ENCODE results near the gene RALGPS1. TPM values are rescaled to one million over a fixed set of nuclear protein-coding genes. Genes with fewer than 3 reads are reported as not detected.
A peak's percentile ranks its signal among the peaks of the same experiment; 100 is the strongest.

Gene RALGPS1
- polyA plus RNA-seq, 1 of the 3 experiments (the other 2 are of a cell fraction), result 3.9 TPM

DNA sequence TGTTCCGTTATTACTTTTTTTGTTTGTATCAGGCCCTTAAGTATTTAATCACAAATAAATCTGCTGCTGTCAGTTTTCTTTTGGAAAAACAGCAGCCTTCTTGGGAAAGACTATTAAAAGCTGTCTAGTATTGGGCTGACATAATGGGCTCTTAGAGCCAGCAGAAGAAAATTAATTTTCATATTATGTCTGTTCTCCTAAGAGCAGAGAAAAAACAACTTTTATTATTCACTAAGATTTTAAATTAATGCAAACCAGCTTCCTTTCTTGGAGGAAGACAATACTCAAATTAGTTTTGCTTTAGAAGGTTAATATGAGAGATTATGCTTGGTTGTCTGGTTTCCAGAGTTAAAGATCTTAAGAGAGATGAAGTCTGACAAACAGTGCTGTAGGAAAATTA lies 319.4 kb downstream of the RALGPS1 start:
- 53% methylated on average over 1 of the region's 1 CpG for WGBS (ENCODE audit: low lambda C conversion rate)
- TF ChIP-seq, protein P1, sequence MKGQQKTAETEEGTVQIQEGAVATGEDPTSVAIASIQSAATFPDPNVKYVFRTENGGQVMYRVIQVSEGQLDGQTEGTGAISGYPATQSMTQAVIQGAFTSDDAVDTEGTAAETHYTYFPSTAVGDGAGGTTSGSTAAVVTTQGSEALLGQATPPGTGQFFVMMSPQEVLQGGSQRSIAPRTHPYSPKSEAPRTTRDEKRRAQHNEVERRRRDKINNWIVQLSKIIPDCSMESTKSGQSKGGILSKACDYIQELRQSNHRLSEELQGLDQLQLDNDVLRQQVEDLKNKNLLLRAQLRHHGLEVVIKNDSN (IDR thresholded peaks at IDR 0.05; ENCODE audit: borderline replicate concordance, low read depth), result no peak
- 0 out of 2 replicates have a peak, but pooled peaks have one; percentile 6 for TF ChIP-seq GATA2 (CRISPR knock-in tag; IDR thresholded peaks at IDR 0.05)
- no peaks in the 10 kb centered on the region for H3K36me3 ChIP-seq (replicated peaks in 1 of 2; ENCODE audit: control insufficient read depth in 1 of 2, insufficient read depth in 2 of 2, low read length in 1 of 2)
- peak overlapping the region; percentile 43 to 78; a peak in 3 of 4 replicates for H3K27ac ChIP-seq (ENCODE audit: low read depth in 2 of 2, low read length in 1 of 2)
- no peak overlapping the region for H3K4me3 ChIP-seq (ENCODE audit: low read depth in 2 of 2, low read length in 1 of 2)
- no peaks in the 10 kb centered on the region for H3K9me3 ChIP-seq
- ChIA-PET CTCF (interaction anchor here (1.0 to 1.5 kb wide), 2 partner anchors 10 to 11 kb away, joined by 3 to 4 read pairs; no protein-coding TSS in a partner anchor), POLR2A (no interaction called here)
- H3K79me2 ChIP-seq (ENCODE audit: insufficient read depth), result no peaks in the 10 kb centered on the region
- no peak overlapping the region; the same call in 1 of the 2 replicates for H3K4me2 ChIP-seq
- no peak overlapping the region for H2AFZ ChIP-seq (ENCODE audit: low read depth)
- no peaks in the 10 kb centered on the region for H3K27me3 ChIP-seq (ENCODE audit: insufficient read depth)
- peaks cover 7 to 13% of the 10 kb centered on the region in 2 experiments; a peak in 2 of 4 replicates for H3K4me1 ChIP-seq (ENCODE audit: control insufficient read depth in 1 of 2, insufficient read depth in 2 of 2, low read depth in 1 of 2, low read length in 1 of 2)
- no peaks in the 10 kb centered on the region for H3F3A ChIP-seq (replicated peaks; ENCODE audit: insufficient read depth)
- no peak for DNase-seq
- H3K9ac ChIP-seq, result no peak overlapping the region
- no peaks in the 10 kb centered on the region for H4K20me1 ChIP-seq (ENCODE audit: insufficient read depth)
- H3K9me2 ChIP-seq, result no peaks in the 10 kb centered on the region

DNA sequence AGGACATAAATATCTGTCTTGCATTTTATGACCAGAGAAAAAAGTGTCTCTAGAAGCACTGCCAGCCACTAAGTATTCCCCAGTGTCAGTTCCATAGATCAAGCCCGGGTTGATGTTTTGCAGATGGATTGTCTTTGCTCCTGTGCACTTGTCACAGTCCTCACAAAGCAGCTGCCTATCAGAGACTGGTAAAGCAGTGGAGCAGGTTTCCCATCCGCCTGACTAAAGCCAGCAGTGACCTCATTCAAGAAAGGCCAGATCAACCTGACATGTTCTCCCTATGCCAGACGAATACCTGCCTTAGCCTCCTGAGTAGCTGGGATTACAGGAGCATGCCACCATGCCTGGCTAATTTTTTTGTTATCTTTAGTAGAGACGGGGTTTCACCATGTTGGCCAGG lies 323.2 kb downstream of the RALGPS1 start:
- Histone ChIP-seq H3K79me2 (ENCODE audit: insufficient read depth) (no peaks in the 10 kb centered on the region), H3K36me3 (replicated peaks in 1 of 2; ENCODE audit: control insufficient read depth in 1 of 2, insufficient read depth in 2 of 2, low read length in 1 of 2) (no peaks in the 10 kb centered on the region), H3K4me2 (no peak overlapping the region), H3K9me2 (no peaks in the 10 kb centered on the region), H4K20me1 (ENCODE audit: insufficient read depth) (no peaks in the 10 kb centered on the region), H3K27me3 (ENCODE audit: insufficient read depth) (no peaks in the 10 kb centered on the region), H3K4me1 (ENCODE audit: control insufficient read depth in 1 of 2, insufficient read depth in 2 of 2, low read depth in 1 of 2, low read length in 1 of 2) (peaks cover 7 to 13% of the 10 kb centered on the region in 2 experiments; a peak in 2 of 4 replicates), H2AFZ (ENCODE audit: low read depth) (no peak overlapping the region), H3K9me3 (no peaks in the 10 kb centered on the region), H3K9ac (no peak overlapping the region), H3F3A (replicated peaks; ENCODE audit: insufficient read depth) (peaks cover 2% of the 10 kb centered on the region), H3K4me3 (ENCODE audit: low read depth in 2 of 2, low read length in 1 of 2) (no peak overlapping the region), H3K27ac (ENCODE audit: low read depth in 2 of 2, low read length in 1 of 2) (no peak overlapping the region)
- ChIA-PET POLR2A (interaction anchor here (1.0 kb wide), 1 partner anchor 14 kb away, joined by 3 read pairs; no protein-coding TSS in a partner anchor), CTCF (interaction anchor here (1.3 to 1.5 kb wide), 2 partner anchors 23 to 111 kb away, joined by 4 to 5 read pairs; no protein-coding TSS in a partner anchor)
- TF ChIP-seq TAF1 (IDR thresholded peaks at IDR 0.05; ENCODE audit: borderline replicate concordance, low read depth, low read length) (no peak), SIN3A (IDR thresholded peaks at IDR 0.05; ENCODE audit: borderline replicate concordance, low read depth, low read length) (no peak), NFIC (IDR thresholded peaks at IDR 0.05; ENCODE audit: borderline replicate concordance) (no peak), NRF1 (IDR thresholded peaks at IDR 0.05; ENCODE audit: low read depth, low read length) (no peak), FOSL2 (IDR thresholded peaks at IDR 0.05; ENCODE audit: borderline replicate concordance, low read depth) (no peak)
- no peak for DNase-seq
- WGBS (ENCODE audit: low lambda C conversion rate), result 91% methylated on average over 4 of the region's 4 CpGs

DNA sequence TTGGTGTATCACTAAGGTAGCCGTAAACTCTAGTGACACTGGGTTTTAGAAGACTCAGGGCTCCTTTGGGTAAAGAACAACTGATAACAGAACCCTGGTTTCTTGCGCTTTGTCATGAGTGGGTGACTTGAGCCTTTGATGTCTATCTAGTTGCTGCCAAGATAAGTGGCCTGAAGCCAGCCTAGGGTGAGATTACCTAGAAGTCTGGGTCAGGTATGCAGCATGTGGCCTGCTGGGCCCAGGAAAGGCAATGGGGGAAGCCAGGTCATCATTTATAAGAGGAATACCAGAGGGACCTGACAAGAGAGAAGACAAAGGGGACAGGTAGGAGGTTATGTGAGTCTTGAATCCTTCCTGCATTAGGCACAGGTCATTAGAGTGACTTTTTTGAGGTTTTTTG lies 326.8 kb downstream of the RALGPS1 start:
- no peak overlapping the region for H3K27ac ChIP-seq (ENCODE audit: low read depth in 2 of 2, low read length in 1 of 2)
- no peak overlapping the region for H3K4me3 ChIP-seq (ENCODE audit: low read depth in 2 of 2, low read length in 1 of 2)
- no peak for TF ChIP-seq RFX5 (IDR thresholded peaks at IDR 0.05; ENCODE audit: low read length)
- no peak for TF ChIP-seq JUND (IDR thresholded peaks at IDR 0.05)
- no peak for TF ChIP-seq FOSL2 (IDR thresholded peaks at IDR 0.05; ENCODE audit: borderline replicate concordance, low read depth)
- TF ChIP-seq, protein P2, sequence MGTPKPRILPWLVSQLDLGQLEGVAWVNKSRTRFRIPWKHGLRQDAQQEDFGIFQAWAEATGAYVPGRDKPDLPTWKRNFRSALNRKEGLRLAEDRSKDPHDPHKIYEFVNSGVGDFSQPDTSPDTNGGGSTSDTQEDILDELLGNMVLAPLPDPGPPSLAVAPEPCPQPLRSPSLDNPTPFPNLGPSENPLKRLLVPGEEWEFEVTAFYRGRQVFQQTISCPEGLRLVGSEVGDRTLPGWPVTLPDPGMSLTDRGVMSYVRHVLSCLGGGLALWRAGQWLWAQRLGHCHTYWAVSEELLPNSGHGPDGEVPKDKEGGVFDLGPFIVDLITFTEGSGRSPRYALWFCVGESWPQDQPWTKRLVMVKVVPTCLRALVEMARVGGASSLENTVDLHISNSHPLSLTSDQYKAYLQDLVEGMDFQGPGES (IDR thresholded peaks at IDR 0.05; ENCODE audit: low read depth, low read length), result no peak
- no peak for TF ChIP-seq EZH2phosphoT487 (IDR thresholded peaks at IDR 0.05; ENCODE audit: borderline replicate concordance, low read depth)
- H3K9ac ChIP-seq, result no peak overlapping the region
- no peak overlapping the region for H3K4me2 ChIP-seq
- no peaks in the 10 kb centered on the region for H3K9me2 ChIP-seq
- H3K4me1 ChIP-seq (ENCODE audit: control insufficient read depth in 1 of 2, insufficient read depth in 2 of 2, low read depth in 1 of 2, low read length in 1 of 2), result peaks cover 0 to 9% of the 10 kb centered on the region in 2 experiments; a peak in 1 of 4 replicates
- no peaks in the 10 kb centered on the region for H4K20me1 ChIP-seq (ENCODE audit: insufficient read depth)
- no peaks in the 10 kb centered on the region for H3K27me3 ChIP-seq (ENCODE audit: insufficient read depth)
- ChIA-PET CTCF (no interaction called here), POLR2A (no interaction called here)
- DNase-seq, result no peak
- H3K79me2 ChIP-seq (ENCODE audit: insufficient read depth), result no peaks in the 10 kb centered on the region
- H3F3A ChIP-seq (replicated peaks; ENCODE audit: insufficient read depth), result peaks cover 2% of the 10 kb centered on the region
- peaks cover 0 to 2% of the 10 kb centered on the region in 2 experiments for H3K36me3 ChIP-seq (replicated peaks in 1 of 2; ENCODE audit: control insufficient read depth in 1 of 2, insufficient read depth in 2 of 2, low read length in 1 of 2)
- 100% methylated on average over 2 of the region's 2 CpGs for WGBS (ENCODE audit: low lambda C conversion rate)
- no peak overlapping the region for H2AFZ ChIP-seq (ENCODE audit: low read depth)
- no peaks in the 10 kb centered on the region for H3K9me3 ChIP-seq
